HCT116 (cell line): ENCODE results near the gene TMCC1. TPM values are rescaled to one million over a fixed set of nuclear protein-coding genes. Genes with fewer than 3 reads are reported as not detected.

ENCODE experiments used
- ATAC-seq: fragments of 200-7000 bp; cut with Tn5 transposase; 2 replicates; pipeline ENCODE4 v1.9.1; 2020; ENCODE audit warnings: mild to moderate bottlenecking, moderate library complexity
- BruUV-seq: library from RNA; stranded (reverse); fragments of 400-500 nt; replicated peaks from 2 replicates; lab custom pipeline; 2021; lab: Mats Ljungman, UMichigan
- CTCF ChIA-PET: fragments of 300-600 bp; sonication (Branson Sonifier 250); formaldehyde crosslinking; loops from one replicate; lab custom pipeline; 2021; ENCODE audit warnings: antibody characterized with exemption; lab: Charles Lee
- POLR2A ChIA-PET: fragments of 300-600, 350-600 bp; sonication (Branson Sonifier 250); formaldehyde crosslinking; loops from one replicate; lab custom pipeline; 2021; ENCODE audit warnings: antibody characterized with exemption; lab: Charles Lee
- RAD21 ChIA-PET, 2 experiments: fragments of 300-600 bp; sonication (Branson Sonifier 250); formaldehyde crosslinking; loops; one replicate each; lab custom pipeline; 2023; ENCODE audit warnings: low total read pairs in 2 of 2; ENCODE audit not compliant: uncharacterized antibody in 2 of 2, unreplicated experiment in 2 of 2, low non-redundant PET in 1 of 2; lab: Charles Lee
- DNase-seq: peaks from one replicate; pipeline ENCODE4 v3.0.0-alpha.2; 2010; ENCODE audit warnings: low read depth, low spot score
- H2AFZ ChIP-seq: fragments of 200-600 bp; shearing (Covaris generic), sonication (generic); 2 replicates; pipeline ENCODE4 v1.6.1; 2017; ENCODE audit warnings: low read depth, mixed run types, mixed read lengths, antibody characterized with exemption, low read length; ENCODE audit not compliant: poor library complexity, severe bottlenecking
- H3K27ac ChIP-seq: 2 replicates; pipeline ENCODE4 v1.5.1; 2012; ENCODE audit warnings: low read depth, low read length
- H3K27me3 ChIP-seq: fragments of 200-600 bp; sonication (generic); 2 replicates; pipeline ENCODE4 v1.6.1; 2016; ENCODE audit warnings: mixed run types, low read length, mixed read lengths; ENCODE audit not compliant: insufficient read depth
- H3K36me3 ChIP-seq, 2 experiments: fragments of 200-500 bp in 1 of 2; fragments of 200-600 bp in 1 of 2; sonication (Bioruptor generic) in 1 of 2; sonication (generic) in 1 of 2; 2 replicates each; pipeline versions ENCODE4 v1.5.1 to v1.6.1; 2014 to 2016; ENCODE audit warnings: low read length in 2 of 2, inconsistent platforms in 1 of 2, mixed read lengths in 1 of 2, mixed run types in 1 of 2; ENCODE audit not compliant: insufficient read depth in 2 of 2, control insufficient read depth in 1 of 2
- H3K4me1 ChIP-seq, 2 experiments: fragments of 200-600 bp in 1 of 2; sonication (generic) in 1 of 2; 2 replicates each; pipeline versions ENCODE4 v1.5.1 to v1.6.1; 2012 to 2017; ENCODE audit warnings: low read length in 2 of 2, inconsistent platforms in 1 of 2, mild to moderate bottlenecking in 1 of 2, mixed read lengths in 1 of 2, mixed run types in 1 of 2, moderate library complexity in 1 of 2; ENCODE audit not compliant: insufficient read depth in 2 of 2, control insufficient read depth in 1 of 2
- H3K4me2 ChIP-seq: fragments of 200-600 bp; sonication (generic); 2 replicates; pipeline ENCODE4 v1.6.1; 2017; ENCODE audit warnings: mixed run types, low read length, mixed read lengths
- H3K4me3 ChIP-seq, 2 experiments: fragments of 200-600 bp in 1 of 2; sonication (generic) in 1 of 2; replicated peaks in 1 of 2; 2 replicates each; pipeline ENCODE4 v1.5.1; 2011 to 2016; ENCODE audit warnings: low read length in 2 of 2, control low read depth in 1 of 2, low read depth in 1 of 2, mild to moderate bottlenecking in 1 of 2, mixed read lengths in 1 of 2, mixed run types in 1 of 2
- H3K79me2 ChIP-seq: fragments of 200-600 bp; sonication (generic); 2 replicates; pipeline ENCODE4 v1.6.1; 2017; ENCODE audit warnings: mild to moderate bottlenecking, mixed run types, low read length, moderate library complexity, mixed read lengths; ENCODE audit not compliant: insufficient read depth
- H3K9ac ChIP-seq: fragments of 200-600 bp; sonication (generic); 2 replicates; pipeline ENCODE4 v1.6.1; 2016; ENCODE audit warnings: low read length, mixed read lengths
- H3K9me2 ChIP-seq: fragments of 200-600 bp; sonication (generic), shearing (Covaris generic); 2 replicates; pipeline ENCODE4 v1.6.1; 2017; ENCODE audit warnings: mixed run types, mild to moderate bottlenecking, moderate library complexity; ENCODE audit not compliant: insufficient read depth
- H3K9me3 ChIP-seq, 2 experiments: fragments of 200-500 bp in 1 of 2; fragments of 200-600 bp in 1 of 2; sonication (Bioruptor generic) in 1 of 2; sonication (generic) in 1 of 2; 2 replicates each; pipeline ENCODE4 v1.6.1; 2014 to 2017; ENCODE audit warnings: low read length in 2 of 2, mixed read lengths in 2 of 2, inconsistent platforms in 1 of 2, low read depth in 1 of 2, mild to moderate bottlenecking in 1 of 2, mixed run types in 1 of 2, moderate library complexity in 1 of 2; ENCODE audit not compliant: control insufficient read depth in 1 of 2, insufficient read depth in 1 of 2
- H4K20me1 ChIP-seq: fragments of 200-600 bp; sonication (generic), shearing (Covaris generic); 2 replicates; pipeline ENCODE4 v1.6.1; 2017; ENCODE audit warnings: mixed run types, mild to moderate bottlenecking, moderate library complexity; ENCODE audit not compliant: insufficient read depth
- CBX3 ChIP-seq: IDR thresholded peaks from 2 replicates; pipeline ENCODE4 v1.6.1; 2012; ENCODE audit warnings: low read depth
- CEBPB ChIP-seq: IDR thresholded peaks from 2 replicates; pipeline ENCODE4 v1.6.1; 2012; ENCODE audit warnings: low read depth
- EGR1 ChIP-seq: IDR thresholded peaks from 2 replicates; pipeline ENCODE4 v1.6.1; 2012; ENCODE audit warnings: low read depth
- EZH2phosphoT487 ChIP-seq: fragments of 200-600 bp; IDR thresholded peaks from 2 replicates; pipeline ENCODE4 v1.6.1; 2018; ENCODE audit warnings: antibody characterized with exemption, borderline replicate concordance
- FOSL1 ChIP-seq: IDR thresholded peaks from 2 replicates; pipeline ENCODE4 v1.6.1; 2012; ENCODE audit warnings: low read depth
- JUND ChIP-seq: IDR thresholded peaks from 2 replicates; pipeline ENCODE4 v1.6.1; 2012
- MAX ChIP-seq: IDR thresholded peaks from 2 replicates; pipeline ENCODE4 v1.6.1; 2012
- POLR2A ChIP-seq: IDR thresholded peaks from 2 replicates; pipeline ENCODE4 v1.7.0; 2011; ENCODE audit warnings: borderline replicate concordance; ENCODE audit not compliant: insufficient read depth, insufficient read length; ENCODE audit errors: extremely low read depth
- POLR2AphosphoS5 ChIP-seq: IDR thresholded peaks from 2 replicates; pipeline ENCODE4 v1.6.1; 2011; ENCODE audit warnings: mild to moderate bottlenecking, low read depth, low read length, moderate library complexity
- SIN3A ChIP-seq: IDR thresholded peaks from 2 replicates; pipeline ENCODE4 v1.6.1; 2012; ENCODE audit warnings: low read depth
- SP1 ChIP-seq: IDR thresholded peaks from 2 replicates; pipeline ENCODE4 v1.6.1; 2012; ENCODE audit warnings: low read depth
- SRF ChIP-seq: IDR thresholded peaks from 2 replicates; pipeline ENCODE4 v1.6.1; 2012; ENCODE audit warnings: low read depth
- TCF7L2 ChIP-seq: IDR thresholded peaks from 2 replicates; pipeline ENCODE4 v1.7.0; 2011; ENCODE audit warnings: borderline replicate concordance, inconsistent platforms; ENCODE audit not compliant: insufficient read depth, insufficient read length; ENCODE audit errors: extremely low read depth
- YY1 ChIP-seq: IDR thresholded peaks from 2 replicates; pipeline ENCODE4 v1.6.1; 2011; ENCODE audit warnings: low read length, low read depth, moderate library complexity, mild to moderate bottlenecking; ENCODE audit not compliant: insufficient replicate concordance; ENCODE audit errors: extremely low read depth
- ZBTB33 ChIP-seq: IDR thresholded peaks from 2 replicates; pipeline ENCODE4 v1.6.1; 2011; ENCODE audit warnings: mild to moderate bottlenecking, low read length, moderate library complexity; ENCODE audit not compliant: insufficient replicate concordance; ENCODE audit errors: extremely low read depth
- ZFX ChIP-seq: fragments of 450-650 bp; IDR thresholded peaks from 2 replicates; pipeline ENCODE4 v1.6.1; 2017
- intact Hi-C: fragments of 100-400 bp; cut with micrococcal nuclease; formaldehyde crosslinking; loops from 2 replicates; pipeline ENCODE4 v1.10.0; 2022
- total RNA-seq: library from RNA; stranded (reverse); gene quantifications from one replicate; pipeline ENCODE4 v1.2.1, GENCODE V29; 2021; ENCODE audit not compliant: unreplicated experiment
- TF ChIP-seq, protein P1 (sequence below): IDR thresholded peaks from 2 replicates; pipeline ENCODE4 v1.6.1; 2012; ENCODE audit warnings: low read depth
- TF ChIP-seq, protein P2 (sequence below): IDR thresholded peaks from 2 replicates; pipeline ENCODE4 v1.6.1; 2012

TMCC1 gene
- total RNA-seq, 1 experiment from 2014 or later, result 32.5 TPM

DNA sequence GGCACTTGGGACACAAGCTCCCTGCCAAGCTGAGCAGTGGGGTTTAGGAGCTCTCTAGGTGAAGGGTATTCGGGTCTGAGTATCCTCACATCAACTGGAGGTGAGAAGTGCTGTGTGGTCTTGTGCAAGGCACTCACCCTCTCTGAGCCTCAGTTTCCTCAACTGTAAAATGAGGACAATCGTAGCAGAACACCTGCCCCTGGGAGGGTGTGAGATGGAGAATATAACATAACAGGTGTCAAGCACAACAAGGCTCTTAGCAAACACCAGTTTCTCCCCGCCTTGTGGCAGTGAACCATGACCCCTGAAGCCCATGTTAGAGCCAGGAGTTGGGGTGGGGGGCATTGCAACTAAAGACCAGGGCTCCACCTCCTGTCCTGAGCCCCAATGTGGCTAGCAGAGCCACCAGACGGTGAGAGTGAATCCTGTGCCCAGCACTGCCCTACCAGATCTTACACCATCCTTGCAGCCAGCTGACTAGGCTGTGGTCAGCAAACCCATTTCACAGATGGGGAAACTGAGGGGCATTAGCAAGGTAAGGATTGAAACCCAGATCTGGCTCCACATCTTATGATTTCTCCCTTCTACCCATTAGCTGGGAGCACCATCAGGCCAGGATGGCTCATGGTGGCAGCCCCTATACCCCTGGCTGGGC is 284.4 kb downstream of the TMCC1 start:
- no peaks in the 10 kb centered on the region for H3K9me2 ChIP-seq
- H3K4me2 ChIP-seq, result no peak overlapping the region
- H3K4me1 ChIP-seq, result peaks cover 5 to 51% of the 10 kb centered on the region in 2 experiments; a peak in 3 of 4 replicates
- peaks cover 15% of the 10 kb centered on the region; the same call in 1 of the 2 replicates for H3K79me2 ChIP-seq
- H3K9me3 ChIP-seq, result no peaks in the 10 kb centered on the region
- DNase-seq (no peak), ATAC-seq (no peak)
- no peaks in the 10 kb centered on the region for H4K20me1 ChIP-seq
- no peaks in the 10 kb centered on the region for H3K36me3 ChIP-seq
- TF ChIP-seq FOSL1 (no peak), CEBPB (no peak), EZH2phosphoT487 (no peak), EGR1 (no peak), MAX (no peak), ZBTB33 (no peak), TCF7L2 (no peak), SP1 (no peak), CBX3 (no peak), JUND (no peak), POLR2A (no peak), SRF (no peak), ZFX (no peak), SIN3A (no peak), YY1 (no peak), POLR2AphosphoS5 (no peak)
- TF ChIP-seq, protein P1, sequence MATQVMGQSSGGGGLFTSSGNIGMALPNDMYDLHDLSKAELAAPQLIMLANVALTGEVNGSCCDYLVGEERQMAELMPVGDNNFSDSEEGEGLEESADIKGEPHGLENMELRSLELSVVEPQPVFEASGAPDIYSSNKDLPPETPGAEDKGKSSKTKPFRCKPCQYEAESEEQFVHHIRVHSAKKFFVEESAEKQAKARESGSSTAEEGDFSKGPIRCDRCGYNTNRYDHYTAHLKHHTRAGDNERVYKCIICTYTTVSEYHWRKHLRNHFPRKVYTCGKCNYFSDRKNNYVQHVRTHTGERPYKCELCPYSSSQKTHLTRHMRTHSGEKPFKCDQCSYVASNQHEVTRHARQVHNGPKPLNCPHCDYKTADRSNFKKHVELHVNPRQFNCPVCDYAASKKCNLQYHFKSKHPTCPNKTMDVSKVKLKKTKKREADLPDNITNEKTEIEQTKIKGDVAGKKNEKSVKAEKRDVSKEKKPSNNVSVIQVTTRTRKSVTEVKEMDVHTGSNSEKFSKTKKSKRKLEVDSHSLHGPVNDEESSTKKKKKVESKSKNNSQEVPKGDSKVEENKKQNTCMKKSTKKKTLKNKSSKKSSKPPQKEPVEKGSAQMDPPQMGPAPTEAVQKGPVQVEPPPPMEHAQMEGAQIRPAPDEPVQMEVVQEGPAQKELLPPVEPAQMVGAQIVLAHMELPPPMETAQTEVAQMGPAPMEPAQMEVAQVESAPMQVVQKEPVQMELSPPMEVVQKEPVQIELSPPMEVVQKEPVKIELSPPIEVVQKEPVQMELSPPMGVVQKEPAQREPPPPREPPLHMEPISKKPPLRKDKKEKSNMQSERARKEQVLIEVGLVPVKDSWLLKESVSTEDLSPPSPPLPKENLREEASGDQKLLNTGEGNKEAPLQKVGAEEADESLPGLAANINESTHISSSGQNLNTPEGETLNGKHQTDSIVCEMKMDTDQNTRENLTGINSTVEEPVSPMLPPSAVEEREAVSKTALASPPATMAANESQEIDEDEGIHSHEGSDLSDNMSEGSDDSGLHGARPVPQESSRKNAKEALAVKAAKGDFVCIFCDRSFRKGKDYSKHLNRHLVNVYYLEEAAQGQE, result no peak
- TF ChIP-seq, protein P2, sequence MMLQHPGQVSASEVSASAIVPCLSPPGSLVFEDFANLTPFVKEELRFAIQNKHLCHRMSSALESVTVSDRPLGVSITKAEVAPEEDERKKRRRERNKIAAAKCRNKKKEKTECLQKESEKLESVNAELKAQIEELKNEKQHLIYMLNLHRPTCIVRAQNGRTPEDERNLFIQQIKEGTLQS, result no peak
- BruUV-seq, result no TSS peak
- no peak overlapping the region for H3K9ac ChIP-seq
- H3K27ac ChIP-seq, result no peak overlapping the region
- intact Hi-C loops, result loop anchor here (5.0 kb wide), 1 partner anchor 117 kb away; no protein-coding TSS in a partner anchor
- H3K27me3 ChIP-seq, result no peaks in the 10 kb centered on the region
- no peak overlapping the region for H2AFZ ChIP-seq
- CTCF ChIA-PET, result interaction anchor here (1.0 kb wide), 1 partner anchor 119 kb away, joined by 3 read pairs; no protein-coding TSS in a partner anchor
- H3K4me3 ChIP-seq, result no peak overlapping the region
- RAD21 ChIA-PET, result interaction anchor here in 1 of 2 experiments (0.8 kb wide), 1 partner anchor 226 kb away, joined by 3 read pairs; no protein-coding TSS in a partner anchor
- POLR2A ChIA-PET, result no interaction called here
